ENCODE measurements around the gene TOR4A.

The TOR4A gene

GRCh38 chr9:137305798-137306065 lies 28.2 kb downstream of the TOR4A start:
- no peak for DNase-seq (ENCODE audit: low read depth in 3 of 3)

- no peak for DNase-seq (ENCODE audit: low read depth in 3 of 3)
These were observed 28.7 kb downstream of the TOR4A start for GRCh38 chr9:137306066-137306849.

GRCh38 chr9:137306850-137307254 lies 29.3 kb downstream of the TOR4A start:
- DNase-seq (ENCODE audit: low read depth in 3 of 3), result no peak

GRCh38 chr9:137307255-137308056 lies 29.9 kb downstream of the TOR4A start:
- no peak for DNase-seq (ENCODE audit: low read depth in 3 of 3)

GRCh38 chr9:137308057-137308619 lies 30.6 kb downstream of the TOR4A start:
- DNase-seq (ENCODE audit: low read depth in 3 of 3), result no peak

- no peak for DNase-seq (ENCODE audit: low read depth in 3 of 3)
These were observed 32.1 kb downstream of the TOR4A start for GRCh38 chr9:137309368-137310188.

- no peak for DNase-seq (ENCODE audit: low read depth in 3 of 3)
These were observed 32.9 kb downstream of the TOR4A start for GRCh38 chr9:137310189-137311052.

GRCh38 chr9:137311171-137311985 lies 33.9 kb downstream of the TOR4A start:
- DNase-seq (ENCODE audit: low read depth in 3 of 3), result peak in 1 of 3 experiments; percentile 34

GRCh38 chr9:137311986-137312851 lies 34.7 kb downstream of the TOR4A start:
- no peak for DNase-seq (ENCODE audit: low read depth in 3 of 3)

- no peak for DNase-seq (ENCODE audit: low read depth in 3 of 3)
These were observed 35.4 kb downstream of the TOR4A start for GRCh38 chr9:137312852-137313325.

GRCh38 chr9:137313326-137313936 lies 35.9 kb downstream of the TOR4A start:
- DNase-seq (ENCODE audit: low read depth in 3 of 3), result no peak

GRCh38 chr9:137313956-137314560 lies 36.5 kb downstream of the TOR4A start:
- DNase-seq (ENCODE audit: low read depth in 3 of 3), result no peak

GRCh38 chr9:137314561-137315560 lies 37.3 kb downstream of the TOR4A start:
- no peak for DNase-seq (ENCODE audit: low read depth in 3 of 3)

- no peak for DNase-seq (ENCODE audit: low read depth in 3 of 3)
These were observed 38.1 kb downstream of the TOR4A start for GRCh38 chr9:137315581-137316011.

GRCh38 chr9:137316012-137316981 lies 38.8 kb downstream of the TOR4A start:
- no peak for DNase-seq (ENCODE audit: low read depth in 3 of 3)
